Heart left ventricle (tissue), 16 donors: ENCODE data around the gene ANKLE2. TPM values are rescaled to one million over a fixed set of nuclear protein-coding genes. Genes with fewer than 3 reads are reported as not detected.
A peak's percentile ranks its signal among the peaks of the same experiment; 100 is the strongest.

Experiments
- ATAC-seq, 4 donors: fragments of 200-7000 bp; cut with Tn5 transposase; one replicate each; pipeline ENCODE4 v1.9.1; 2020 to 2022; ENCODE audit warnings: moderate library complexity in 4 of 4, mild to moderate bottlenecking in 3 of 4, moderate number of reproducible peaks in 1 of 4
- DNase-seq, 5 donors: peaks; one replicate each; pipeline ENCODE4 v3.0.0-alpha.2; 2020
- H3K27ac ChIP-seq, 12 donors: fragments of 200-600 bp; sonication (generic) in 4 of 12; one replicate each; pipeline versions ENCODE4 v1.5.0 to v1.8.0; 2016 to 2022; ENCODE audit warnings: mild to moderate bottlenecking in 2 of 12
- H3K27me3 ChIP-seq, 9 donors: fragments of 200-600 bp; sonication (generic) in 2 of 9; one replicate each; pipeline versions ENCODE4 v1.5.1 to v1.8.0; 2016 to 2022; ENCODE audit warnings: mild to moderate bottlenecking in 3 of 9
- H3K36me3 ChIP-seq, 9 donors: fragments of 200-600 bp; sonication (generic) in 2 of 9; one replicate each; pipeline versions ENCODE4 v1.5.0 to v1.8.0; 2018 to 2022; ENCODE audit warnings: mild to moderate bottlenecking in 2 of 9
- H3K4me1 ChIP-seq, 12 donors: fragments of 200-600 bp; sonication (generic) in 4 of 12; one replicate each; pipeline versions ENCODE4 v1.5.0 to v1.8.0; 2016 to 2022; ENCODE audit warnings: mild to moderate bottlenecking in 3 of 12
- H3K4me3 ChIP-seq, 12 donors: fragments of 200-600 bp; sonication (generic) in 4 of 12; one replicate each; pipeline versions ENCODE4 v1.5.0 to v1.8.0; 2017 to 2022; ENCODE audit warnings: mild to moderate bottlenecking in 9 of 12, moderate library complexity in 4 of 12
- H3K9me3 ChIP-seq, 12 donors: fragments of 200-600 bp; sonication (generic) in 4 of 12; one replicate each; pipeline versions ENCODE4 v1.5.0 to v1.8.0; 2016 to 2022; ENCODE audit warnings: mild to moderate bottlenecking in 1 of 12
- POLR2A ChIP-seq, 2 donors: fragments of 450-650 bp; IDR thresholded peaks; one replicate each; pipeline ENCODE4 v1.6.1; 2017; ENCODE audit warnings: antibody characterized with exemption in 2 of 2, mild to moderate bottlenecking in 2 of 2, moderate library complexity in 2 of 2
- WGBS, 4 donors: extraction: QIAGEN DNeasy Blood & Tissue Kit in 2 of 4; methylation state at CpG; one replicate each; pipeline versions ENCODE4 v1.1.5 to v1.1.7; 2013 to 2018; 5-methylcytosine and 5-hydroxymethylcytosine counted together
- intact Hi-C, 10 donors: fragments of 100-400 bp; cut with DNase I; formaldehyde crosslinking; loops; one replicate each; pipeline versions ENCODE4 v1.11.1 to v1.14.2; 2022
- polyA plus RNA-seq, 2 donors: library from polyadenylated mRNA; stranded (reverse); fragments of 200-250 nt; gene quantifications; one replicate each; pipeline ENCODE4 v1.2.3, GENCODE V29; 2013
- total RNA-seq, 9 donors: library from RNA; depleted of rRNA in 2 of 9; stranded (reverse); fragments of >200 nt in 2 of 9; fragmentation: NEBNext Ultra II Directional in 3 of 9; extraction: Animal tissue kit (Norgen Biotek cat#: 25700) in 3 of 9; gene quantifications; one replicate each; pipeline versions ENCODE4 v1.1.0 to v1.2.4, GENCODE V29; 2016 to 2023
- TF ChIP-seq, protein P1 (sequence below), 12 donors: fragments of 200-600 bp; sonication (generic) in 4 of 12; IDR thresholded peaks; one replicate each; pipeline versions ENCODE4 v1.5.0 to v1.8.0; 2018 to 2022; ENCODE audit warnings: antibody characterized with exemption in 12 of 12, mild to moderate bottlenecking in 5 of 12
- donor health status: ischemic (EF 13 %, LVEDD 7.1; RV severe dilation, severe dysfunction).
- donor health status: healthy with polysubstance abuse.
- donor health status: DM: no; HTN: yes; CAD: no.
- donor health status: DM: no; HTN: no; CAD: no.
- donor health status: ischemic (EF 25% LVEDD 6.9; RV normal size, moderate dysfunction).
- donor health status: ischemic (EF 25% LVEDD 5.7; RV mildly dilated, moderate dysfunction).
- donor health status: healthy.
- donor health status: DM: yes; HTN: yes; CAD: no.
- donor health status: ischemic (EF 35%, LVEDD 5.7; RV mildly dilated, moderate dysfunction).
- donor health status: nonischemic (EF 11% LVEDD 7.7; RV severe dilation, severe dysfunction).
- donor health status: DM: yes; HTN: yes; CAD: no.
- donor health status: PGD.
- donor health status: ischemic (EF 29% LVEDD 5.4; RV normal size, mild dysfunction).
- donor health status: nonischemic (EF 23%, LVEDD 6.1; RV moderate dilation, normal function).

The ANKLE2 gene
- total and polyA plus RNA-seq, 11 donors, result 15.5 to 45.2 (median 27.8) TPM

GRCh38 chr12:132711080-132711843 lies 50.4 kb downstream of the ANKLE2 start:
- TF ChIP-seq POLR2A (IDR thresholded peaks at IDR 0.05), result no peak
- TF ChIP-seq, protein P1, sequence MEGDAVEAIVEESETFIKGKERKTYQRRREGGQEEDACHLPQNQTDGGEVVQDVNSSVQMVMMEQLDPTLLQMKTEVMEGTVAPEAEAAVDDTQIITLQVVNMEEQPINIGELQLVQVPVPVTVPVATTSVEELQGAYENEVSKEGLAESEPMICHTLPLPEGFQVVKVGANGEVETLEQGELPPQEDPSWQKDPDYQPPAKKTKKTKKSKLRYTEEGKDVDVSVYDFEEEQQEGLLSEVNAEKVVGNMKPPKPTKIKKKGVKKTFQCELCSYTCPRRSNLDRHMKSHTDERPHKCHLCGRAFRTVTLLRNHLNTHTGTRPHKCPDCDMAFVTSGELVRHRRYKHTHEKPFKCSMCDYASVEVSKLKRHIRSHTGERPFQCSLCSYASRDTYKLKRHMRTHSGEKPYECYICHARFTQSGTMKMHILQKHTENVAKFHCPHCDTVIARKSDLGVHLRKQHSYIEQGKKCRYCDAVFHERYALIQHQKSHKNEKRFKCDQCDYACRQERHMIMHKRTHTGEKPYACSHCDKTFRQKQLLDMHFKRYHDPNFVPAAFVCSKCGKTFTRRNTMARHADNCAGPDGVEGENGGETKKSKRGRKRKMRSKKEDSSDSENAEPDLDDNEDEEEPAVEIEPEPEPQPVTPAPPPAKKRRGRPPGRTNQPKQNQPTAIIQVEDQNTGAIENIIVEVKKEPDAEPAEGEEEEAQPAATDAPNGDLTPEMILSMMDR (IDR thresholded peaks at IDR 0.05), result no peak
- H3K27ac ChIP-seq, result peak overlapping the region in 9 of 12 donors; percentile 12 to 92 (median 85)
- no peaks in the 10 kb centered on the region for H3K9me3 ChIP-seq
- DNase-seq (peak in 1 of 5 donors; percentile 63), ATAC-seq (peak in 1 of 4 donors; percentile 5)
- H3K4me3 ChIP-seq, result peak overlapping the region; percentile 67 to 99 (median 84)
- peaks cover 0 to 23% (median 16%) of the 10 kb centered on the region in 12 donors for H3K4me1 ChIP-seq
- no peaks in the 10 kb centered on the region for H3K27me3 ChIP-seq
- 9 to 22% (median 10%) methylated on average over 29 to 59 of the region's 59 CpGs for WGBS, 4 donors
- peaks cover 0 to 17% (median 15%) of the 10 kb centered on the region in 9 donors for H3K36me3 ChIP-seq
- intact Hi-C loops, result loop anchor here in 1 of 10 donors (2.0 kb wide), 1 partner anchor 56 kb away; no protein-coding TSS in a partner anchor

DNA sequence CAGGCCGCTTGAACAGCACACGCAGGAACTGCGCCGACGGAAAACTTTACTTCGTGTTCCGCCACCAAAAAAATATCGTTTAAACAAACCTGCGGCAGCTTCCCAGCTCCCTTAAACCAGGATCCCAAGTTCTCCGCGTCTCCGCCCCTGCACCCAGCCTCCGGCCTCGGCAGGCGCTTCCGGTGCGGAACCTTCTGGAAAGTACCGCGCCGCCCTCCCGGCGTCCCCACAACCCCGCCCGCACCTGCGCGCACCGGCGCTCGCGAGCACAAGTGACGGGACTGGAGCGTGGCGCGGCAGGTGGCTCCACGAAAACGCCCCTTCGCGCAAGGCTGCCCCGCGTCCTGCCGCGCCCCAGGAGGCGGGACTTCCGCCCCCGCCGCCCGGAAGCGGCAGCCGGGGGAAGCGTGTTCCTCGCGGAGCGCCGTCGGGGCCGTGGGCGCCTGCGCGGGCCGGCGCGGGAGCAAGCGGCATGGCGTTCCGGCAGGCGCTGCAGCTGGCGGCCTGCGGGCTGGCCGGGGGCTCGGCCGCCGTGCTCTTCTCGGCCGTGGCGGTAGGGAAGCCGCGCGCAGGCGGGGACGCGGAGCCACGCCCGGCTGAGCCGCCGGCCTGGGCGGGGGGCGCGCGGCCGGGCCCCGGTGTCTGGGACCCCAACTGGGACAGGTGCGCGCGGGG lies 51.1 kb downstream of the ANKLE2 start, which contains the start of gene PGAM5:
Gene PGAM5 (plus strand): TSS at position 438 of the 675 bp plus-strand sequence. CDS start 35 bp downstream, at position 473.
- Histone ChIP-seq H3K27ac (peak within 1 kb of the TSS; percentile 44 to 92 (median 86)), H3K27me3 (no peaks in the 10 kb centered on the region), H3K36me3 (peaks cover 0 to 11% (median 8%) of the 10 kb centered on the region in 9 donors), H3K4me1 (peaks cover 0 to 23% (median 16%) of the 10 kb centered on the region in 12 donors), H3K4me3 (peak within 1 kb of the TSS; percentile 67 to 99 (median 84)), H3K9me3 (no peaks in the 10 kb centered on the region)
- peak; percentile 81 to 96 (median 94) for ATAC-seq
- intact Hi-C loops, result loop anchor here in 1 of 10 donors (2.0 kb wide), 1 partner anchor 56 kb away; no protein-coding TSS in a partner anchor
- 0% methylated on average over 40 to 94 of the region's 94 CpGs for WGBS, 4 donors
- peak; percentile 80 to 92 (median 85) for DNase-seq
- TF ChIP-seq, protein P1 (IDR thresholded peaks at IDR 0.05), result peak in 1 of 12 donors; percentile 7
- TF ChIP-seq POLR2A (IDR thresholded peaks at IDR 0.05), result peak in 1 of 2 donors; percentile 75

- no peaks in the 10 kb centered on the region for H3K9me3 ChIP-seq
- peak overlapping the region; percentile 44 to 92 (median 86) for H3K27ac ChIP-seq
- TF ChIP-seq POLR2A (IDR thresholded peaks at IDR 0.05), result no peak
- TF ChIP-seq, protein P1 (IDR thresholded peaks at IDR 0.05), result no peak
- peaks cover 0 to 6% (median 3%) of the 10 kb centered on the region in 9 donors for H3K36me3 ChIP-seq
- DNase-seq (no peak), ATAC-seq (peak in 3 of 4 donors; percentile 38 to 49 (median 44))
- WGBS, 4 donors, result 0 to 4% (median 1%) methylated on average over 22 to 26 of the region's 26 CpGs
- intact Hi-C loops, result loop anchor here in 1 of 10 donors (2.0 kb wide), 1 partner anchor 57 kb away; no protein-coding TSS in a partner anchor
- peaks cover 0 to 23% (median 16%) of the 10 kb centered on the region in 12 donors for H3K4me1 ChIP-seq
- H3K4me3 ChIP-seq, result peak overlapping the region; percentile 67 to 99 (median 84)
- no peaks in the 10 kb centered on the region for H3K27me3 ChIP-seq
These were observed 51.6 kb downstream of the ANKLE2 start for GRCh38 chr12:132710043-132710404.
